IPS-NIHi7 (cell line): ENCODE results near the gene MITF.

ENCODE experiments used
- DNase-seq: peaks from one replicate; pipeline ENCODE4 v3.0.0; 2012; ENCODE audit warnings: mixed read lengths; ENCODE audit errors: extremely low spot score

Gene MITF

DNA sequence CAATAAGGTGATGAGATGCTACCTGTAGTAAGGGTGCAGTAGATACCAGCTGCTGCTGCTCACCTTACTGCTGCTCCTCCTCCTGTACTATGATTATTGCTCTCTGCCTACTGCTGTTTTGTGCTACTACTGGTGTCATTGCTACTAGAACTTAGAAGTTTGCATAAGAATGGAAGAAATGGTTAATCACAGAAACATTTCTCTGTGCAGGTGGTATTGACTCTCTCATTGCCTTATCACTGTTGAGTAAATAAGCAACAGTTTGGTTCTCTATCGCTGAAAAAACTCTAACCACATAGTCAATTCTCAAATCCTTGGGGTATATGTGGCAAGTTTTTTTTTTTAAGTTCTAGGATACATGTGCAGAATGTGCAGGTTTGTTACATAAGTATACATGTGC, 16.5 kb downstream of the MITF start:
- DNase-seq = no peak

DNA sequence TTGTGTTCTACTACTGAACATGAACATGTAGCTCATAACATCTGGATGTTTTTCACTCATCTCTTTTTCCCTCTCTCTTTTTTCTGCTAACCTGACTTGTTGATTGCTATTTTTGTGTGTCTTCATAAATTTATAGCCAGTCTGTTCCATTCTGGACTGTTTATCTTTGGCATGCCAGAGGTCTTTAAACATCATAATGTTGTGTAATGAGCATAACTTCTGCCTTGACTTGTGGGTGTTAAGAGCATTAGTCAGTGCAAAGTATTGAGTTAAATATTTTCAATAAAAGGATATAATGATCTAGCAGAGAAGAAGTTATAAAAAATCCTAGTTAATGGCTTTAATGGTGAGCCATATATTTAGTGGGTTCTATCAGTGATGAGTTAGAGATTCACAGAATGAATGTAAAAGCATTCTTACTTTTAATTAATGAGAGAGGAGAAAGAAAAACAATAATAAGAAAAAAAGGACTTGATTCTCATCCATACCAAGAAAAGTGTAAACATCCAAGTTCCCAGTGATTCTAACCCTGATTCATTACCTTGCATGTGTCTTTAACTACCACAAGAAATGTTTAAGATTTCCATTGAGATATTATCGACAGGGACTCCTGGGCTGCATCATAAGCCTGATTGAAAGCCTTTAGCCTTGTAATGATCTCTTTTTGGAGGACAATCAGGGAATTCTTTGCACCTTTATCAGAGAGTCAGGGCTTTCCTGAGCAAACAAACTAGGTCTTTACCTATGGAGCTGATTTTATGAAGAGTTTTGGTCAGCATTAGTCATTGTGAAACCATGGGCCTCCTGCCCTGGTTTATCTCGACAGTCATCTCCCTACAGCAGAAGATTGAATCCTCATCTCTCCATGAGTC, 22.9 kb downstream of the MITF start:
- no peak for DNase-seq

DNA sequence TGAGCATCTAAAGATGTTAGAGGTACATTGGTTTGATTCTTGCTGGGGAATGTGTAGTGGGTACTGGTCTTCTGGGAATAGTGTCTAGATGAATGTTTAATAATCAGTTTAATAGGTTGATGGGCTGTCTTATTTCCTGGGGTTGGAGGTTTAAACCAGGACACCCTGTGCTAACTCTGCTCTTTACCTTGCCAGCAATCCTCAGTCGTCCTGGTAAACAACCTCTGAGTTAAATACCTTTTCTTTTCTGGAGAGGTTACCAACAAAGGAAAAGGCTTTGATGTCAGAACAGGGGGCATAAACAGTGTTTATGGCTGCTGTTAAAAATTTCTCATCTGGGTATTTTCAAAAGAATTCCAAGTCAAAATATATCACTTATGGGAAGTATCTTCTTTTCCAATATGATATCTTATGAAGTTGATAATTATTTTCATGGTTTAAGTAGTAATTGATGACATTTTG, 23.5 kb downstream of the MITF start:
- no peak for DNase-seq

DNA sequence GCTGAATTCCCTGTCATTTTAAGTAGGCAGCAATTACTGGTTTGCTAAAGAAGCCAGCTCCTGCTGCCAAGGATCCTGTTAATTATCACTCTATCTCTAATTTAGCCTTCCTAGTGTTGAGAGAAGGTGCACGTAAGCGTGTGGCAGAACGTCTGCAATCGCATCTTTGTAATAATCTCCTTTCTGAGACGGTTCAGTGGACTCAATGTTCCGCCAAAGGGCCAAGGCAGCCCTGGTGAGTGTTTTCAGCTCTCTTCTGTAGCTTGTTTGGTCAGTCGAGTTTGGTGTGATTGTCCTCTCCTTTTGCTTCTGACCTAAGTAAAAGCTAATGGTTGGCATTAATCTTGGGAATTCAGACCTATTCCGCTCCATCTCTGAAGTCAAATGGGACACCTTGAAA, 24.2 kb downstream of the MITF start:
- no peak for DNase-seq

DNA sequence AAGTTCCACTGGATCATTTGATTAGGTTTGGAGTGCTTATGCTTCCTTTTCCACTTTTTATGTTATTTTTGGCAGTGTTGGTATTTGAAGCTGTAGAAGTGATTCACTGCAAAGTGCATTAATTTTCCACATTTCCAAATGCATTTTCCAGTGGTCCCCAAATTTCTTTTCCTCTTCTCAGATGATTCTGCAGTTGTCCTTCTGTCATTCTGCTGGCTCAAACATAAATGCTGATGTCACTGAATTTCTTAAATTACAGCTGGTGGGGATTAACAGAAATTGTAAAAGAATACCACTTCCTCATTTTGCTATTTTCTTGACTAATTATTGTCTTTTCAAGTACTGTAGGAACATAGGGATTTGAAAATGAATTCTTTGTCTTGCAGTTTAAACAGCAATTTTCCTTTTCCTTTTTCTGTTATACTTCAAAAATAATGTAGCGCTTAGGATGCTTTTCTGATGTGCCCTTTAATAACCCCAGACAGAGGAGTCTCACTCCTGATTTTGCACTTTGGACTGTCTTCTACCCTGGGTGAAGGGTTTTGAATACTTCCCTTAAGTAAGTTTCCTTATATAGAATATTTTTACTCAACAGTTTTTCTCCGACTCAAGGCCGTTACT, 25.0 kb downstream of the MITF start:
- no peak for DNase-seq

DNA sequence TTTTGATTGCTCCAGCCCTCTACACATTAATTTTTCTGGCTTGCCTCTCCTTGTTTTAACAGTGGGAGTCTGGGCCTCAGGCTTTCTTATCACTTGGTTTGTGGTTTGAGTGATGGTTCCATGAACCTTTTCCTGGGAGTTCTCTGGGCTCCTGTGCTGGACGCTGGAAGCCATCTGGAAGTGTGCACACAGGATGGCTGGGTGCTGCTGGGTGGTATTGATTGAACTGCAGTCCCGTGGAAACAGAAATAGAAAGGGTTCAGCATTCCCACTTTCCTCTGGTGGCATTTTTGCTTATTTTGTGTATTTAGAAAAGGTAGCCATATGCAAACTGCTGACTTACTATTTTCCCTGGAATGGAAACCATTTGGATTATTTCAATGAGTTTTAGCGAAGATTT, 25.6 kb downstream of the MITF start:
- DNase-seq = no peak

DNA sequence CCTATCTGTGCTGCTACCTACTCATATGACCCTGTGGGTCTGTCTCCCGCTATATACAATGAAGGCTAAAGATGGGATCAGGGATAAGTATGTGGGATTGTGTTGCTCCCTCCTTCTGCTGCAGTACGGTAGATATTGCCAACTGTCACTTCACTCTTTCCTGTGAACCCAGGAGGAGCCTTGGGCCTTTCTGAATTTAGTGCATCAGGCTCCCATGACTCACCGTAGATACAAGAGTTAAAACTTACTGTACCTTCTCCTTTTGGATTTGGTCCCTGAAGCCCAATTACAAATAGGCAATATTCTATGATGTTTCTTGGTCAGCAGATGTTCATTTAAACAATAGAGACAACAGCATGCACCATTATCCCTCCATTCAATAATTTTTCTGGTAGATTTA, 27.4 kb downstream of the MITF start:
- no peak for DNase-seq

DNA sequence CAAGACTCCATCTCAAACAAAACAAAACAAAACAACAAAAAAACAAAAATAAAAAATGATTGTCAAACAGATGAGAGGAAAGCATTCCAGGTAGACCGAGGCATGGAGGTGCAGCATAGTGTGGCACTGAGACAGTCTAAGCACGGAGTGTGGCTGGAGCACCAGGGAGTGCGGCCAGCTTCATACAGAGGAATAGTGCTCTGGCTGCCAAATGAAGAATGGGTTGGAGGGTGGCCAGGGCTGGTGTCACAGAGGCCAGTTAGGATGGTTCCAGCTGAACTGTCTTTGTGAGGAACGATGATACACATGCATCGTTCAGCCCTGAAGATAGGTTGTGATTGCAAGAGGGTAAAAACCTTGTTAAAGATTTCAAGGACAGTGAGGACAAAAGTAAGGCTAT, 28.3 kb downstream of the MITF start:
- DNase-seq = no peak

DNA sequence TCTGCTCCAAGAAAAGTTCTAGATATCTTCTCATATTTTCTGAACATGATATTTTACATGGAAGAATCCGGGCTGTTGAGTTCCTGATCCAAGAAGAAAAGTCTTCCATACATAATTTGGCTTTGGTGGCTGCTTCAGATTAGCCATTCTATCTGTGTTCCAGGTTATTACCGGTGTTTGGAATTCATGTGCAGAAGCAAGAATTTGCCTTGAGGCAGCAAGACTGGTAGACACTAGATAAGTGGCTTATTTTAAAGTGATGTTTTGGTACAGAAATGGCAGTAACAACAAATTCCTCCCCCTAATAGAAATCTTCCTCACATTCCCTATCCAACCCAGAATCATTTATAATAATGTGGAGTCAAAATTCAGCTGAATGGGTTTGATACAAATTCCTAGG, 29.2 kb downstream of the MITF start:
- DNase-seq = no peak

DNA sequence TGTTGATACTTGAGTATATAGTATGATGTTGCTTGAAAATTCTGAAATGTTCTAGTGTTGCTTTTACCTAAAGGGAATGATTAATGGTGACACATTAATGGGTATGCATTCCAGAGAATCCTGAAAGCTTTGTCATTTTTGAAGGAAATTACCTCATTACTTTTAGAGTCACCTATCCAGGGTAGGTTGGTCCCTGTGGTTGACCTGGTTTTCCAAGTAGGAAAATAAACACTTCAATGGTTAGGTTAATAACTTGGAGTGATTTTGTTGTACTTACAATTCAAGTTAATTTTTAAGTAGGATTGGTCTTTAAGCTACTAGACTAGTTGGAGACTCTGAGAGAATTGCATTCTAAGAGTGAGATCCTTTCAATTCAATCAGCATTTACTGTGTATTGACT, 31.0 kb downstream of the MITF start:
- no peak for DNase-seq

DNA sequence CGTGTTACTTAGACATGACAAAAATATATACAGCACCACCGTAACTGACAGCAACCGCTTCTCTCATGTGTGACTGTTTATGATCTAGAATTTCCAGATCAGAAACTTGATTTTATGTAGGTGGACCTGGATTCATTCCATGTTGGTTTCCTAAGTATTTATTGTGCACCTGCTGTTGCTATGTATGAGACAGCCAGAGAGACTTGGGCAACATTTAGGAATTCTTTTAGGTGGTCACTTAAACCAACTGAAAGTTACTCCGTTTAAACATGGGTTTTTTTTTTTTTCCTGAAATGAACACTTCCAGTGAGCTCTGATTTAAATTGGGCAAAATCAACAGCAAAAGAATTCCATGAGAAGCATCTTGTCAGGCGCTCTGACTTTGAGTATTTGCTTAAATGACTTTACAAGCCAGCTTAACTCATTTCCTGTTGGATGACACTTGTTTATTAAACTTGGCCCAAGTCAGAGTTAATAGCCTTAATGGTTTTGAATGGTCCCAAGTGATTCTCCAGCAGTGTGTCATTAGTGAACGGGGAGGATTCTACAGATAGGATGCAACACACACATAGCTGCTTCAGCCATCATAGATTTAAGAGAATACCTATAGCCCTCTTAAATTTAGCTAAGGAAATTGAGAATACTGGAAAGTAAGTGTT, 31.8 kb downstream of the MITF start:
- no peak for DNase-seq

DNA sequence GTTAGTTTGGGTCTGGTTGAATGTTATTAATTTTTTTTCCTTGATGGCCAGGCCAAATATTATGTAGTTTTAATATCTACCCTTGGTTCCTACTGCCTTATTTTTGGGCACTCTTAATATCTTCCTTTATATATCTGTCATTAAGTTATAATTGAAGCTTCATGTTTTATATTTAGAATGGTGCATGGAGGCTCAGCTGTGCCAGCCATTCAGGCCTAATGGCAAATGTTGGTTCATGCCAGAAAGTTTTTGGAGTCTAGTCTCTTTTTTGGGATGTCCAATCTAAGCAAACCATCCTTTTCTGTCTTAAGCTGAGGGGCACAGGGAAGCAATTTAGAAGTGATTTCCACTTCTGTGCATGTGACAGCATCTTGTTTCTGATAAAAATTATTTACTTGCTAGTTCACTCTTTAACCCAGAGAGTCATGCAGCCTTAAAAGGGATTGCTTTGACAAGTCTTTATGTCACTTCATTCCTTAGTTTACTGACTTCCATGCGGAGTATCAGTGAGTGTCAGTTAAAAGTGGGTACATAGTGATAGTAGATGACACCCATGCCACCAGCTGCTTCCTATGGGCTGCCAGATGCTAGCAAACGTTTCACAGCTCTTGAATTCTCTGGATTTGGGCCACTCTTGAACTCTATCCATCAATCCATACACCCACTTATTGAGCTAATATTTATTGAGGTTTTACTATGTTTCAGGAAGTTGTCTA, 33.0 kb downstream of the MITF start:
- no peak for DNase-seq

DNA sequence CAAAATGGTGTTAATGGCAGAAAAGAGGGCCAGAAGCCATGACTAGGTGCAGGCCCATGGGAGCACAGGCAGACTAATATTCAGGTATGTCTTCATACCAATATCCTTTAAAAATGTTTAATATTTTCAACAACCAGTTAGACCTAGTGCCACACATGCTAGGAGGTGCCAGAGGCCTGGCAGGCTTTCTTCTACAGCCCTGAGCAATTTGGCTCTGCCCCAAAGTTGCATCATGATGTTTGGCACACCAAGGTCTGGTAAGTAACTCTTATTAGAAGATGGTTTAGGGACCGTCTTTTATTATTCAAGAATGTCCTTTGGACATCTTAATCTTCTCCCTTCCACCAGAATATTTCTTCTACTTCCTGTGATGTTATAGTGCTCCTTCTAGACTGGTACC, 34.8 kb downstream of the MITF start:
- no peak for DNase-seq

DNA sequence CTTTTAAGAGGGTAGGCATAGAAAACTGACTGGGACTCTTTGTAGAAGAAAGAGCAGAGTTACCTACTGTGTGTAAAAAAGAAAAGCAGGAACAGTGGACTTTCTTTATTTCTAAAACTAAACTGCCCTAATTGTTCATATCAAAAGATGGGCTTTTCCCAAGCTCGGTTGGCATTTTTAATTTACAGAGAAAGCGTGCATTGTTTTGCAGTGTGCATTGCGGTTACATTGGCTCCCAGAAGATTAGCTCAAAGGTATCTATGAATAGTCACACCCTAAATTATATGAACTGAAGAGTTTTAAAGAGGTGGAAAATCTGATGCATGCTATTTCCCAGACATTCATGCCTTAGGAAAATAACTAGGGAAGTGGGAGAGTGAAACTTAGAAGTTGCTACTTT, 36.5 kb downstream of the MITF start:
- DNase-seq = no peak

DNA sequence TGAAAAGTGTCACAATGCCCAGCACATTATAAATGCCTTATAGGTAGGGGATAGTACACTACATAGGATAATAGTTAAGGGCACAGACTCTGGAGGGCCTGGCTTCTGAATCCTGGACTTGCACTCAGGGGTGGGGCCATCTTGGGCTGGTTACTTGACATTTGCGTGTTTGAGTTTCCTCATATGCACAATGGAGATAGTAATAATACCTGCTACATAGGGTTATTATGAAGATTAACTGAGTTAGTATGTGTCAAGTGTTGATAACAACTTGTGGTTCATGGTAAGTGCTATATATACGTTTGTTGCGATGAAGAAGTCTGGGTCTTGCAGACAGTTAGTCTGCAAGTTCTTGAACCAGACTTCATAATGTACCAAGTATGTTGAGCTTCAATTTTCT, 37.0 kb downstream of the MITF start:
- no peak for DNase-seq

DNA sequence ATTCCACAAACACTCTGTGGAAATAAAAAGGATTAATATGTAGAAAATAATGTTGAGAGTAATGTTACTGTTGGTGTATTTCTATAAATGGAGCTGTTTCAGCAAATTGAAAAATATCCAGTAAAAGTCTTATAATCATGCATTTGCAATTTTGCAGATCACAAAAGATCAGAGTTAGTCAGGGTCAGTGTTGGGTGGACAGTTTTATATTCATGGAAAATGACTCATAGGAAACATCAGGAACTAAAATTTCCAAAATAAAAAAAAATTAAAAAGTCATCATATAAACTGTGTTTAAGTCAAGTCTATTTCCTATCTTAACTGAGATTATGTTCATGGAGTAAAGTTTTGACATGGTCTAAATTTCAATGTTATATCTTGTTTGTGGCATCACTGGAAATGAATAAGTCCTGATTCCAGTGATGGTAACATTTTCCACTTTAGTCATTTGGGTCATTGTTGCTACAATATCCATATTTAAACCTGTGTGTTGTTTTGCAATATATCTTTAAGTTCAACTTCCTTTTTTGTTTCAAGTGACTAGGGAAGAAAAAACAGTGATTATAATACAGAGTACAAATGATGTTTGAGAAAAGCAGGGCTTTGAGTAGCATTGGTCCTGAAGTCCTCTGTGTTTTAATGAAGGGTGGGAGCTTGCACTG, 37.8 kb downstream of the MITF start:
- DNase-seq = no peak

DNA sequence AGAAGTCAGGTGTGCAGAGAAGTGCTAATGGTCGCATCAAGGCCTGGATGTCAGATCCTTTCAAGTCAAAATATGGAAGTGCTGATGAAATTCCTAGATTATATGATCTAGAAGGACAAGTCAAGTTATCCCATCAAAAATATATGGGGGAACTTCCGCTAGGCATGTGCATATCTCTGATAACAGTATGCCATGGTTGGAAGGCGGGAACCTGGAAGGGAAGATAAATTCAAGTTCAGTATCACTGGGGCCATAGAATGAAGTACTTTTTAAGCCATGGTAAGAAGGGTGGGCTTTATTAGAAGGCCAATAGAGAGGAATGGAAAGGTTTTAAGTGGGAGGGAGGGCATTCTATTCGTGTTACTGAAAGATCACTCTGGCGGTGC, 38.3 kb downstream of the MITF start:
- DNase-seq = no peak

DNA sequence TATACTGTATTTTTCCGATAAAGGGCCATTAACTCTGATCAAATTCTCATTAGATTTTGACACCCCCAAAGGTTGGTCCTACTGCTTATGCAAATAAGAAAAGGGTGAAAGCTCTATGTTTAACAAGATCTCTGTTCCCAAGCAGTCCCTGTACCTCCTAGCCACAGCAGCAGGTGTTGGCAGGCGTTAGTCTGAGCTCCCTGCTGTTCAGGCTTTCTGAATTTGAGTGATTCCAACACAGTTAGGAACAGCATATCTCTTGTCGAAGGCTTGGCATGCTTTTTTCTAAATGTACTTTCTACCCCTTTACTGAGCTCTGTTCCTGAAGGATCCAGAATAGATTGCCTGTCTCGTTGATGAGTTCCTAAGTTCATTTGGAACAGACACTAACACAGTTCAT, 42.3 kb downstream of the MITF start:
- no peak for DNase-seq

DNA sequence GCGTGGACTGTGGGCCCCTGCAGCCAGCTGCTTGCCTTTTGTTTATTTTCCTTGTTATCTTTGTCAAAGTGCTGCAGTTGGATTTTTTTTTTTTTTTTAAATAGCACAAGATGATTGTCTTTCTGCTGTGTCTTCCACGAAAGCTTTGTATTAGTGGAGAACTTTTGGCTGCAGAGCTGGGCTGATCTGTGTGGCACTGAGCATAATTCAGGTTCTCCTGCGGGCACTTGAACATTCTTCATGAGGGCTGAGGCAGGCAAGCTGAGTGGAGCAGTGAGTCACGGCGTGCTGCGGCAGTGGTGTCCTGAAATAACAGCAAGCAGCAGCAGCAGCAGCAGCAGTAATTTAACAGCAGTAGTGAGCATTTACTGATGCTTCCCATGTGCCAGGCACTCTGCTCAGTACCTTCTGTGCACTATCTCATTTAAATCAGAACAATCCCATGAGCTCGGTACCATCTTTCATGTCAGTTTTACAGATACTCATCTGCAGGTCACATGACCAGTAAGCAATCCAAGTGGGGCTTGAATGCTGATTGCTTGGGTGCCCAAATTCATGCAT, 45.8 kb downstream of the MITF start:
- no peak for DNase-seq

DNA sequence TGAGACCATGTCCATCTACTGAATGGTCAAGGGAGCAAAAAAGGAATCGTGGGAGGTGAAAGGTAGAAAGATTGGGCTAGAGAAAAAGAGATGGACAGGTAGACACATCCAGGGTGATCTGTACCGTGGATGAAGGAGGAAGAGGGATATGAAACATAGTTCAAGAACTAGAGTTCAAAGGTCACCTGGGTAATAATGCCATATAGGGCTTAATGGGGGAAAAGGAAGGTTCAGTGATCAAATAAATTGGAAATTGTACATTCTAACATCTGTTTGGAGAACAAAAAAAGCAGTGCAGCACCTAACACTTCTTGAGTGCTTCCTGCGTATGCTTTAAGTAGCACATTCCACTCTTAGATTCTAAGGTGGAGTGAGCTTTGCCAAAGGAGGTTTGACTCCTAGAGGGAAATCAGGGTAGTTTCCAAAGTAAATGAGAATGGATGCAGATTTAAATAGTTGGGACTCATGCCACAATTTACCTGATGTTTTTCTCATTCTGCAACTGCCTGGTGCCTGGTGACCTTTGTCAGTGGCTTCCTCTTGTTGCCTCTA, 46.6 kb downstream of the MITF start:
- no peak for DNase-seq

DNA sequence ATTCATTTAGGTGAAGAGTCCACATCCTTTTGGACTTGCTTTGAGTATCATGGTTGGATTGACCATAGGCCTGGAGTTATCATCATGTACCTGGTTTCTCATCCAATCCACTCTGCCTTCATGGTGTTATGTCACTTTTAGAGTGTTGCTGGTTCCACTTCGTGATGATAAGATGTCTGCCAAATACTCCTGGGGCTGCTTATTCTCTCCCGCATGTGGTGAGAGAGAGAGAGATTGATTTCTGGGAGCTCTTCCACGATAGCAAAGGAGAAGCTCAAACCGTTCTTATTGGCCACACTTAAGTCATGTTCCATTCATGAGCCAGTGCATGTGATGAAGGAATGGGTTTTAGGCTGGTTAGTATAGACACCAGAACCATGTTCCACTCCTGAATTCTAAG, 47.6 kb downstream of the MITF start:
- no peak for DNase-seq
